ENCODE measurements around the gene STK11IP. TPM values are rescaled to one million over a fixed set of nuclear protein-coding genes. Genes with fewer than 3 reads are reported as not detected.

STK11IP gene, protein sequence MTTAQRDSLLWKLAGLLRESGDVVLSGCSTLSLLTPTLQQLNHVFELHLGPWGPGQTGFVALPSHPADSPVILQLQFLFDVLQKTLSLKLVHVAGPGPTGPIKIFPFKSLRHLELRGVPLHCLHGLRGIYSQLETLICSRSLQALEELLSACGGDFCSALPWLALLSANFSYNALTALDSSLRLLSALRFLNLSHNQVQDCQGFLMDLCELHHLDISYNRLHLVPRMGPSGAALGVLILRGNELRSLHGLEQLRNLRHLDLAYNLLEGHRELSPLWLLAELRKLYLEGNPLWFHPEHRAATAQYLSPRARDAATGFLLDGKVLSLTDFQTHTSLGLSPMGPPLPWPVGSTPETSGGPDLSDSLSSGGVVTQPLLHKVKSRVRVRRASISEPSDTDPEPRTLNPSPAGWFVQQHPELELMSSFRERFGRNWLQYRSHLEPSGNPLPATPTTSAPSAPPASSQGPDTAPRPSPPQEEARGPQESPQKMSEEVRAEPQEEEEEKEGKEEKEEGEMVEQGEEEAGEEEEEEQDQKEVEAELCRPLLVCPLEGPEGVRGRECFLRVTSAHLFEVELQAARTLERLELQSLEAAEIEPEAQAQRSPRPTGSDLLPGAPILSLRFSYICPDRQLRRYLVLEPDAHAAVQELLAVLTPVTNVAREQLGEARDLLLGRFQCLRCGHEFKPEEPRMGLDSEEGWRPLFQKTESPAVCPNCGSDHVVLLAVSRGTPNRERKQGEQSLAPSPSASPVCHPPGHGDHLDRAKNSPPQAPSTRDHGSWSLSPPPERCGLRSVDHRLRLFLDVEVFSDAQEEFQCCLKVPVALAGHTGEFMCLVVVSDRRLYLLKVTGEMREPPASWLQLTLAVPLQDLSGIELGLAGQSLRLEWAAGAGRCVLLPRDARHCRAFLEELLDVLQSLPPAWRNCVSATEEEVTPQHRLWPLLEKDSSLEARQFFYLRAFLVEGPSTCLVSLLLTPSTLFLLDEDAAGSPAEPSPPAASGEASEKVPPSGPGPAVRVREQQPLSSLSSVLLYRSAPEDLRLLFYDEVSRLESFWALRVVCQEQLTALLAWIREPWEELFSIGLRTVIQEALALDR
- 17.8 TPM for total RNA-seq

DNA sequence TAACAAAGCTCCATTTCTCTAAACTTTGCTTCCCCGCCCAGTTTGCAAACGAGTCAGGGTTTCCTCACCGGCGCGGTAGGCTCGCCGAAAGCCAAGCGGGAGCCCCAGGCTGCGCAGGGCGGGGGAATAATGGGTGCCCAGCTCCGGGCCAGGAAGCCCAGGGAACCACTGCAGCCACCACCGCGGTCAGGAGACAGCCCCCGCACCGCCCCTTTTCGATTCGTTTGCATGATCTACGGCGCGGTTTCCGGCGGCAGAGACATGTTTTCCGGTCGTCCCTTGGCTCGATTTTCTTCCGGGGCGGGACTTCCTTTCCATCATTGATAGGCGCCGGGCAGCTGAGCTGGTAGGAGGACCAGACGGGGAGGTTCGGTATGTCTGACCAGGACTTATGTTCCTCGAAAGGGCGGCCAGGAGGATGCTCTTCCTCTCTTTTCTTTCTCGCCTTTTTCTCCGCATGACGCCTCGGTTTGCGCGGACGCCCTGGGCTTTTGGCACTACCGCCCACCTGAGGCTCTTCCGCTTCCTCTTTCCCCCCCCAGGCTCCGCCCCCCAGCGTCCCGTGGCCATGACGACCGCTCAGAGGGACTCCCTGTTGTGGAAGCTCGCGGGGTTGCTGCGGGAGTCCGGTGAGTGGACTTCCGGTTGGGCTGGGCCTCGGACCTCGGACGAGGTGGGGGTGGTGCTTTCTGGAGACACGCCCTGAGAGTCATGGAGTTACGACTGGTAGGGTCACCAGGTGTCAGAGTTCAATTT is at the start of gene STK11IP:
TSS of gene STK11IP (plus strand) at position 306 of the 756 bp plus-strand sequence. CDS start at position 569, 263 bp downstream.

DNA sequence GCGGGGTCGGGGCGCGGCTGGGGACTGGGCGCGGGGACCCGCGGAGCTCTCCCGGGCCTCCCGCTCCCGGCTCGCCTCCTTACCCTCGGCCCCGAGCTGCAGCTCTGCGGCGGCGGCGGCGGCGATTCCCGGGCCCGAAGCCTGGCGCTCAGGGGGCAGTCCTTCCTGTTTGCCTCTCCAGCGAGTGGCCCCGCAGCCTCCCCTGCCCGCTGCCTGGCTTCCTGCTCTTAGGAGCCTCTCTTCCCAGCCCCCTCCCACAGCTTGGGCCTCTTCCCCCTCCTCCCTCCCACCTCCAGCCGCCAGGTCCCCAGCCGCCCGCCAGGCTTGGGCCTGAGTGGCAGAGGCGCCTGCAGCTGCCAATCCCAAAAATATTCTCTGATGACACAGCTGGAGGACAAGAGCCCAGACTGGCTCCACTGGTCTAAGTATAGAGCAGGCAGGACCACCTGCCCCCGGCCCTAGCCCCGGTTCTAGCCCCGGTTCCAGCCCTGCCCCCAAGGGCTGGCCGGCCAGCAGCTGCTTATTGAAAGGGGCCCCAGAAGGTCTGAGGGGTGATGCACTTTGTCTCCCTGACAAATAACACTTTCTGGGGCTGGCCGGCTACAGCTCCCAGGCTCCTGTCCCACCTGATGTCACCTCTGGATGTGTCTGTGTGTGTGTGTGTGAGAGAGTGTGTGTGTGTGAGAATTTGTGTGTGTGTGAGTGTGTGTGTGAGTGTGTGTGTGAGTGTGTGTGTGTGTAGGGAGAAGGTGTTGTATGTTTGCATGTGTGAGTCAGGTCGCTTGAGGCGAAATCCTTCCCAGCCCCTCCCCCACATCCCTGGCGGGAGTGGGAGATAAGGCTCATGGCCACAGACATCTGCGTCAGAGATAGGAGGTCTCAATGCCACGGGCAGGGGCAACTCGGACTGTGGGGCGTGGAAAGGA is 26.1 kb upstream of the STK11IP start, which contains the start of gene OBSL1:
TSS of gene OBSL1 (minus strand) at position 229 of the 926 bp plus-strand sequence. CDS start 307 bp downstream, outside the sequence.

GRCh38 chr2:219572237-219573001 is 25.2 kb upstream of the STK11IP start, which contains the start of gene INHA:
INHA (plus strand) TSS chr2:219572310; CDS start chr2:219572375, 65 bp downstream.

GRCh38 chr2:219627103-219628100 is 29.7 kb downstream of the STK11IP start, which contains the start of gene SLC4A3:
SLC4A3 (plus strand) TSS chr2:219627630; CDS start chr2:219627993, 363 bp downstream.

Small RNA genes lying within 50 kb of the gene (small RNA-seq; reads per million reads assigned to genes)
- gene MIR3132: not detected
- gene RN7SKP213: not detected

Other genes with a start within 250 kb of the STK11IP start
- 21.0 TPM for gene DNPEP, start 209.9 kb upstream of the STK11IP start, total RNA-seq
- 1.4 TPM for gene DES, start 179.5 kb upstream of the STK11IP start, total RNA-seq
- gene SPEG, start 163.0 kb upstream of the STK11IP start, total RNA-seq: 18.2 TPM
- gene GMPPA, start 99.0 kb upstream of the STK11IP start, total RNA-seq: 13.4 TPM
- gene ASIC4, start 83.4 kb upstream of the STK11IP start, total RNA-seq: 10.4 TPM
- 45.0 TPM for gene CHPF, start 54.0 kb upstream of the STK11IP start, total RNA-seq
- 13.8 TPM for gene TMEM198, start 53.8 kb upstream of the STK11IP start, total RNA-seq
- gene OBSL1, start 26.3 kb upstream of the STK11IP start, total RNA-seq: 47.1 TPM
- gene INHA, start 25.5 kb upstream of the STK11IP start, total RNA-seq: 0.69 TPM
- 50.5 TPM for gene SLC4A3, start 29.8 kb downstream of the STK11IP start, total RNA-seq